ENCODE measurements around the gene ACP2.
A peak's percentile ranks its signal among the peaks of the same experiment; 100 is the strongest.

Gene ACP2

DNA sequence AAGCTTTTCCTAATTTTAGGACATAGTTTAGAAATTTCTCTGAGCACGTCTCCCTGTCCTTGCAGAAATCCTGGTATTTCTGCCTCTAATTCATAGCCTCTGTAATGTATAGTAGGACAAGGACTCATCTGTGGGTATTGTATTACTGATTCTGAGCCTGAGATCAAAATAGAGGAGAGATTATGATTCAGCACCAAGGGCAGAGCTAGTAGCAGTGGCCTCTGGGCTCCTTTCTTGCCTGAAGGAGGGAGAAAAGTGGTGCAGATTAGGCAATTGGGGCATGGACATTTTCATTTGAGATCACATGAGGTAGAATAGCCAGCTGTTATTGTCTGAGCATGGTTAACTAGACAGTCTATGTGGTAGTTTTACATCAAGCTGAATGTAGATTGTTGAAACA lies 24.1 kb upstream of the ACP2 start:
- DNase-seq (ENCODE audit: extremely low read depth, low read depth), result no peak
- TF ChIP-seq, protein P1, sequence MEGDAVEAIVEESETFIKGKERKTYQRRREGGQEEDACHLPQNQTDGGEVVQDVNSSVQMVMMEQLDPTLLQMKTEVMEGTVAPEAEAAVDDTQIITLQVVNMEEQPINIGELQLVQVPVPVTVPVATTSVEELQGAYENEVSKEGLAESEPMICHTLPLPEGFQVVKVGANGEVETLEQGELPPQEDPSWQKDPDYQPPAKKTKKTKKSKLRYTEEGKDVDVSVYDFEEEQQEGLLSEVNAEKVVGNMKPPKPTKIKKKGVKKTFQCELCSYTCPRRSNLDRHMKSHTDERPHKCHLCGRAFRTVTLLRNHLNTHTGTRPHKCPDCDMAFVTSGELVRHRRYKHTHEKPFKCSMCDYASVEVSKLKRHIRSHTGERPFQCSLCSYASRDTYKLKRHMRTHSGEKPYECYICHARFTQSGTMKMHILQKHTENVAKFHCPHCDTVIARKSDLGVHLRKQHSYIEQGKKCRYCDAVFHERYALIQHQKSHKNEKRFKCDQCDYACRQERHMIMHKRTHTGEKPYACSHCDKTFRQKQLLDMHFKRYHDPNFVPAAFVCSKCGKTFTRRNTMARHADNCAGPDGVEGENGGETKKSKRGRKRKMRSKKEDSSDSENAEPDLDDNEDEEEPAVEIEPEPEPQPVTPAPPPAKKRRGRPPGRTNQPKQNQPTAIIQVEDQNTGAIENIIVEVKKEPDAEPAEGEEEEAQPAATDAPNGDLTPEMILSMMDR (IDR thresholded peaks at IDR 0.05; ENCODE audit: low read depth, low read length), result no peak

DNA sequence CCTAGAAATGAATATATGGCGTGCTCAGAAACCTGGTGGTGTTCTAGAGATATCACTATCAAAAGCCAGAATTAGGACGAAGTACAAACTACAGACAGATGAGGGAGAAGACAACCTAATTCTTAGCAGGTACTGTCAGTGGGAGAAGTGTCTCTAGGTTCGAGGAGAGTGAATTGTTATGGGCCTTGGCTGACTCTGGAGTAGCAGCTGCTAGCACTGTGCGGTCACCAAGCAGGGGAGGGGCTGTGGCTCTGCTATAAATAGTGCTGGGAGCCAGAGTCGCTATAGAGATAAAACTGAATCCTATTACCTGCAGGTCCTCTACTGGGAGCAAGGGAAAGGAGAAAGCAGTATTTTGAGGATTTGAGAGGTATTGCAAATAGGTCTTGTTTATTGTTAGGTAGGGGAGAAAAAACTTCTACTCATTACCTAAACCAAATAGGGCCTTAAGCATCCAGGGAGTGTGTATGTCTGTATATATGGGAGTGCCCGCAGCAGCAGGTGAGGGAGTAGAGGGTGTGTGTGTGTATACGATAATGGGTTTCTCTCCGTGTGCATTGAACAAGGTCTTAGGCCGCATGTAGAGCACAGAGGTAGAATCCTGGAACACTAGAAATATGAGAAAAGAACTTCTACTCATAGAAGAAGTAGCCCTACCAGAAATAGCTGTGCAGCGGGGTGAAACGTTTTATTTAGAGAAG lies 23.5 kb upstream of the ACP2 start:
- TF ChIP-seq, protein P1 (IDR thresholded peaks at IDR 0.05; ENCODE audit: low read depth, low read length), result no peak
- no peak for DNase-seq (ENCODE audit: extremely low read depth, low read depth)

DNA sequence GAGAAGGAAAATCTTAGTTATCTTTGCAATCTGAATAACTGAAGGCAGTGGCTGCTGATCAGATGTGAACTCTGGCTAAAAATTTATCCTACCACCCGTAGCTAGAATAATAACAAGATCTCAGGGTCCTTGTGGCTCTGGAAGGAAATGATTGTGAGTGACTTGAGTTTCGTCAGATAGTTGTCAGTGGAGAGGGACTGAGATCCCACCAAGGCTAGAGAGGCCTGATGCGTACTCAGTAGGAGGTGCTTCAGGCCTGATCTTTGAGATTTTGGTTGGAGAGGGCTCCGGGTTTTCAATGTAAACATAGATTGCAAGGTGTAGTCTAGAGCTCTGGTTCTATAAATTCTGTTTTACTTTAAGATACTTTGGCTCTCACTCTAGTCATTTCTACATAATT lies 22.7 kb upstream of the ACP2 start:
- TF ChIP-seq, protein P1 (IDR thresholded peaks at IDR 0.05; ENCODE audit: low read depth, low read length), result no peak
- no peak for DNase-seq (ENCODE audit: extremely low read depth, low read depth)

DNA sequence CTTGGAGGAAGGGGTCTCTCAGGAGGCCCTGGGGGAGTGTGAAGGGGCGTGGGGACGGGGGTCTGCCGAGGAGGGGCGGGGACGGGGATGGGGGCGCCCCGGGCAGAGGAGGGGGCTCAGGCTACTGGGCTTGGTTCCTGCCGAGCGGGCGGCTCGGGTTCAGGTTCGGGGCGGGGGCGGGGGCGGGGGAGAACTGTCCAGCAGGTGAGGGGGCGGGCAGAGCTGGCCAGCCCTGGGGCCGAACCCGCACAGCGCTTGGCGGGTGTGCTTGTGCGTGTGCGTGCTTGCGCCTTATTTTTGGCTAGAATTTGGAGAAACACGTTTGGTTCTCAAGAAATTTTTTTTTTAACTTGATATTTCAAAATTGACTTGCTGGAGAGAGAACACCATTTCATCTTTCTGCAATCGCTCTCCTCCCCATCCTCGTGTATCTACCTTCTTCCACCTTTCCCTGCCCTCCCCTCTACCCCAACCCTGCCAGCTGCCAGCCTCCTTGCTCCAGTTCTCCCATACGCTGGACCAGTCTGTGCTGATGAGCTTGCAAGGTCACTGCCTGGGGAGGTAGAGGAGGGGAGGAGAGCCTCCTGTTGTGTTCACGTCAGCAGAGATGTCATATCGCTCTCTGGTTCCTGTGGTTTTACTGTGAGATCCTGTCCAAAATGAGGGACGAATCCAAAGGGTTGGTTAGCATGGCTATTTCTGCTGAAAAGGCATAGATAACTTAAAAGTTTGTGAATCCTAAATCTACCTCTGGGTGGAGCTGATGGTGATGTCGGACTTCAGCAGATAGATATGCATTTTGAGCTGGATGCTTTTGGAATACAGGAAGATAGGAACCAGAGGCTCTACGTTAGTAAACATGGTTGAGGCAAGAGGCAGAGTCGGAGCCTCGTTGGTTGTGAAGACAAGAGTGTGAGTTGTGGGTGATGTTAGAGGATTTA lies 22.0 kb upstream of the ACP2 start:
- TF ChIP-seq, protein P1 (IDR thresholded peaks at IDR 0.05; ENCODE audit: low read depth, low read length), result peak; percentile 9
- no peak for DNase-seq (ENCODE audit: extremely low read depth, low read depth)

DNA sequence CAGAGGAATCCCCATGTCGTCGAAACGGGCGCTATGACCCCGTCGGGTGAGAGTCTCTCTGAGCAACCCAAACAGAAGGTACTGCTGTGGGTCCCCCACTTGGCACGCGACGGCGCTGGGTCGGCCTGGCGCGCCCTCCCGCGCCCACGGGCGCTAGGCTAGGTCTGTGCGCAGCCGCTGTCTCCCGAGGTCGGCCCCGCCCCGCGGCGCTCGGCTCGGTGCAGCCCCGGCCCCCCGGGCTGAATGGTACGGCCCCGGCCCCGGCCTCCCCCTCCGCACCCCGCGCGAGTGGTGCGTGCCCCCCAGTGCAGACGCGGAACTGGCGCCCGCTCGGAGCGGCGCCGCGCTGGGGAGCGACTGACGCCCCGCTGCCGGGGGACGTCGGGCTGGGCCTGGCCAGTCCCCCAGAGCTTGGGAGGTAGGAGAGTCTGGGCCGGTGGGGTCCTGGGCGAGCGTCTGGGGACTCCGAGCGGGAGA lies 21.3 kb upstream of the ACP2 start, which contains the start of gene MADD:
MADD (plus strand) TSS at position 305 of the 477 bp plus-strand sequence.
- no peak for DNase-seq (ENCODE audit: extremely low read depth, low read depth)
- TF ChIP-seq, protein P1 (IDR thresholded peaks at IDR 0.05; ENCODE audit: low read depth, low read length), result no peak

DNA sequence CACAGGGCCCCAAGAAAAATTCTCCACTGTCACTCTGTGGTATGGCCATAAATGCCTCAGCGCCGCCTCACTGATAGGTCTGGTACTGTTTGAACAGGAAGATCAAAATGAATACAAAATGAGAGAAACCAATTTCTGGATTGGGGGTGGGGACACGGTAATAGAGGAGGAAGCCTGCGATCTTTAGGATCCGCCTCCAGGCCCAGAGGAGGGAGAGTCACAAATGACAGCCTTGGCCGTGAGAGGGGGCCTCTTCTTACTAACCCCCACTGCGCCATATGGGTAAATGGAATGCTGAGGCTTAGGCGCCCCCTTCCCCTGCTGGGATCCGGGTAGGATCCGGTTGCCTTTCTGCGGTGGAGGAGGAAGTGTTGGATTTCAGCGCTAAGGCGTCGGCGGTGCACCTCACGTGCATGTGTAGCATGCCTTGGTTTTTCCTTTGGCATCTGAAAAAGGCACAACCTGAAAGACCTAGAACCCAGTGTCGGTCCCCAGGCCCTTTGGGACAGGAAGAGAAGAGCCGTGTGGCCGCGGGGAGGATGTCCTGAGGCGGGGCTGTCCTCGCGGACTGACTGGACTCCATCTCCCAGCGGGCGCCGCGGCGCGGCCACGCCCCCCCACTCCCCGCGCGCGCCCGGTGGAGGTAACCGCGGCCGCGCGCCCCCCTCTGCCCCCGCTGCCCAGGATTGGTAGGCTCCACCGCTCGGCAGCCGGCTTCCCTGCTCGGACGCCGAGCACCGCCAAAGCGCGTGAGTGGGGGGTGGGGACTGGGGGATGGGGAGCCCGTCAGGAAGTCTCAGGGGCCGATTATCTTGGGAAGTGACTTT lies 20.6 kb upstream of the ACP2 start:
- no peak for DNase-seq (ENCODE audit: extremely low read depth, low read depth)
- TF ChIP-seq, protein P1 (IDR thresholded peaks at IDR 0.05; ENCODE audit: low read depth, low read length), result peak; percentile 8; the same call in 1 of the 2 replicates

Measured in AG09319 (cell line).